ENCODE results near the gene CD37.
"Not testable (repeated sequence)": the region's sequence is repeated elsewhere in the genome, so short reads cannot be mapped to it uniquely, and the experiment has no call there.

CD37 gene

GRCh38 chr19:49335071-49335783, at the start of gene CD37:
CD37 (plus strand) TSS chr19:49335406; CDS start chr19:49335541, 135 bp downstream.
- DNase-seq (ENCODE audit: low read depth in 2 of 2): peak; percentile 24 to 32

GRCh38 chr19:49287141-49287770, 48.0 kb upstream of the CD37 start:
- no peak for DNase-seq (ENCODE audit: low read depth in 2 of 2)

GRCh38 chr19:49288205-49288604, 47.0 kb upstream of the CD37 start:
- DNase-seq (ENCODE audit: low read depth in 2 of 2): not testable (repeated sequence)

- DNase-seq (ENCODE audit: low read depth in 2 of 2): not testable (repeated sequence)
Observed at GRCh38 chr19:49289286-49289685, 45.9 kb upstream of the CD37 start.

GRCh38 chr19:49290517-49290916, 44.7 kb upstream of the CD37 start:
- no peak for DNase-seq (ENCODE audit: low read depth in 2 of 2)

- no peak for DNase-seq (ENCODE audit: low read depth in 2 of 2)
Observed at GRCh38 chr19:49294401-49294800, 40.8 kb upstream of the CD37 start.

GRCh38 chr19:49295208-49295880, 39.9 kb upstream of the CD37 start:
- DNase-seq (ENCODE audit: low read depth in 2 of 2): no peak

- DNase-seq (ENCODE audit: low read depth in 2 of 2): no peak
Observed at GRCh38 chr19:49297403-49297802, 37.8 kb upstream of the CD37 start.

GRCh38 chr19:49298653-49299052, 36.6 kb upstream of the CD37 start:
- DNase-seq (ENCODE audit: low read depth in 2 of 2): not testable (repeated sequence)

GRCh38 chr19:49301165-49301865, 33.9 kb upstream of the CD37 start:
- peak; percentile 36 to 58 for DNase-seq (ENCODE audit: low read depth in 2 of 2)

GRCh38 chr19:49301866-49302252, 33.3 kb upstream of the CD37 start:
- DNase-seq (ENCODE audit: low read depth in 2 of 2): no peak

- not testable (repeated sequence) for DNase-seq (ENCODE audit: low read depth in 2 of 2)
Observed at GRCh38 chr19:49306734-49307133, 28.5 kb upstream of the CD37 start.

GRCh38 chr19:49309087-49309486, 26.1 kb upstream of the CD37 start:
- DNase-seq (ENCODE audit: low read depth in 2 of 2): no peak

- no peak for DNase-seq (ENCODE audit: low read depth in 2 of 2)
Observed at GRCh38 chr19:49315111-49315510, 20.1 kb upstream of the CD37 start.

- no peak for DNase-seq (ENCODE audit: low read depth in 2 of 2)
Observed at GRCh38 chr19:49316284-49316683, 18.9 kb upstream of the CD37 start.

GRCh38 chr19:49318296-49318695, 16.9 kb upstream of the CD37 start:
- no peak for DNase-seq (ENCODE audit: low read depth in 2 of 2)

- DNase-seq (ENCODE audit: low read depth in 2 of 2): no peak
Observed at GRCh38 chr19:49324801-49325576, 10.2 kb upstream of the CD37 start, which contains the start of gene SLC6A16. SLC6A16 (minus strand) TSS chr19:49325191; CDS start chr19:49311347, 13,844 bp downstream.

GRCh38 chr19:49325756-49326155, 9.4 kb upstream of the CD37 start:
- DNase-seq (ENCODE audit: low read depth in 2 of 2): not testable (repeated sequence)

- DNase-seq (ENCODE audit: low read depth in 2 of 2): no peak
Observed at GRCh38 chr19:49326165-49326704, 9.0 kb upstream of the CD37 start.

GRCh38 chr19:49327878-49328544, 7.2 kb upstream of the CD37 start:
- DNase-seq (ENCODE audit: low read depth in 2 of 2): peak in 1 of 2 donors; percentile 21
